Heart left ventricle (tissue), 16 donors: ENCODE results near the gene CR2. TPM values are rescaled to one million over a fixed set of nuclear protein-coding genes. Genes with fewer than 3 reads are reported as not detected.

Experiments
- ATAC-seq, 4 donors: fragments of 200-7000 bp; cut with Tn5 transposase; one replicate each; pipeline ENCODE4 v1.9.1; 2020 to 2022; ENCODE audit warnings: moderate library complexity in 4 of 4, mild to moderate bottlenecking in 3 of 4, moderate number of reproducible peaks in 1 of 4
- DNase-seq, 5 donors: peaks; one replicate each; pipeline ENCODE4 v3.0.0-alpha.2; 2020
- H3K27ac ChIP-seq, 12 donors: fragments of 200-600 bp; sonication (generic) in 4 of 12; one replicate each; pipeline versions ENCODE4 v1.5.0 to v1.8.0; 2016 to 2022; ENCODE audit warnings: mild to moderate bottlenecking in 2 of 12
- H3K27me3 ChIP-seq, 9 donors: fragments of 200-600 bp; sonication (generic) in 2 of 9; one replicate each; pipeline versions ENCODE4 v1.5.1 to v1.8.0; 2016 to 2022; ENCODE audit warnings: mild to moderate bottlenecking in 3 of 9
- H3K36me3 ChIP-seq, 9 donors: fragments of 200-600 bp; sonication (generic) in 2 of 9; one replicate each; pipeline versions ENCODE4 v1.5.0 to v1.8.0; 2018 to 2022; ENCODE audit warnings: mild to moderate bottlenecking in 2 of 9
- H3K4me1 ChIP-seq, 12 donors: fragments of 200-600 bp; sonication (generic) in 4 of 12; one replicate each; pipeline versions ENCODE4 v1.5.0 to v1.8.0; 2016 to 2022; ENCODE audit warnings: mild to moderate bottlenecking in 3 of 12
- H3K4me3 ChIP-seq, 12 donors: fragments of 200-600 bp; sonication (generic) in 4 of 12; one replicate each; pipeline versions ENCODE4 v1.5.0 to v1.8.0; 2017 to 2022; ENCODE audit warnings: mild to moderate bottlenecking in 9 of 12, moderate library complexity in 4 of 12
- H3K9me3 ChIP-seq, 12 donors: fragments of 200-600 bp; sonication (generic) in 4 of 12; one replicate each; pipeline versions ENCODE4 v1.5.0 to v1.8.0; 2016 to 2022; ENCODE audit warnings: mild to moderate bottlenecking in 1 of 12
- CTCF ChIP-seq, 12 donors: fragments of 200-600 bp; sonication (generic) in 4 of 12; IDR thresholded peaks; one replicate each; pipeline versions ENCODE4 v1.5.0 to v1.8.0; 2018 to 2022; ENCODE audit warnings: antibody characterized with exemption in 12 of 12, mild to moderate bottlenecking in 5 of 12
- POLR2A ChIP-seq, 2 donors: fragments of 450-650 bp; IDR thresholded peaks; one replicate each; pipeline ENCODE4 v1.6.1; 2017; ENCODE audit warnings: antibody characterized with exemption in 2 of 2, mild to moderate bottlenecking in 2 of 2, moderate library complexity in 2 of 2
- WGBS, 4 donors: extraction: QIAGEN DNeasy Blood & Tissue Kit in 2 of 4; methylation state at CpG; one replicate each; pipeline versions ENCODE4 v1.1.5 to v1.1.7; 2013 to 2018; 5-methylcytosine and 5-hydroxymethylcytosine counted together
- intact Hi-C, 10 donors: fragments of 100-400 bp; cut with DNase I; formaldehyde crosslinking; loops; one replicate each; pipeline versions ENCODE4 v1.11.1 to v1.14.2; 2022
- polyA plus RNA-seq, 2 donors: library from polyadenylated mRNA; stranded (reverse); fragments of 200-250 nt; gene quantifications; one replicate each; pipeline ENCODE4 v1.2.3, GENCODE V29; 2013
- total RNA-seq, 9 donors: library from RNA; depleted of rRNA in 2 of 9; stranded (reverse); fragments of >200 nt in 2 of 9; fragmentation: NEBNext Ultra II Directional in 3 of 9; extraction: Animal tissue kit (Norgen Biotek cat#: 25700) in 3 of 9; gene quantifications; one replicate each; pipeline versions ENCODE4 v1.1.0 to v1.2.4, GENCODE V29; 2016 to 2023
- donor health status: ischemic (EF 13 %, LVEDD 7.1; RV severe dilation, severe dysfunction).
- donor health status: healthy with polysubstance abuse.
- donor health status: DM: no; HTN: yes; CAD: no.
- donor health status: DM: no; HTN: no; CAD: no.
- donor health status: ischemic (EF 25% LVEDD 6.9; RV normal size, moderate dysfunction).
- donor health status: ischemic (EF 25% LVEDD 5.7; RV mildly dilated, moderate dysfunction).
- donor health status: healthy.
- donor health status: DM: yes; HTN: yes; CAD: no.
- donor health status: ischemic (EF 35%, LVEDD 5.7; RV mildly dilated, moderate dysfunction).
- donor health status: nonischemic (EF 11% LVEDD 7.7; RV severe dilation, severe dysfunction).
- donor health status: DM: yes; HTN: yes; CAD: no.
- donor health status: PGD.
- donor health status: ischemic (EF 29% LVEDD 5.4; RV normal size, mild dysfunction).
- donor health status: nonischemic (EF 23%, LVEDD 6.1; RV moderate dilation, normal function).

The CR2 gene
- total and polyA plus RNA-seq, 11 donors = 0.03 to 0.09 TPM; not detected in 9

- ATAC-seq (no peak), DNase-seq (no peak)
- Histone ChIP-seq H3K27me3 (peaks cover 0 to 24% (median 7%) of the 10 kb centered on the region in 9 donors), H3K4me1 (no peaks in the 10 kb centered on the region), H3K27ac (no peak overlapping the region), H3K36me3 (no peaks in the 10 kb centered on the region), H3K9me3 (peaks cover 0 to 16% (median 4%) of the 10 kb centered on the region in 12 donors), H3K4me3 (no peak overlapping the region)
- intact Hi-C loops = no loop called here
- TF ChIP-seq CTCF (IDR thresholded peaks at IDR 0.05) (no peak), POLR2A (IDR thresholded peaks at IDR 0.05) (no peak)
- WGBS, 4 donors = 53 to 65% (median 58%) methylated on average over 13 to 17 of the region's 17 CpGs
Observed at GRCh38 chr1:207424570-207425131, 29.5 kb upstream of the CR2 start.

GRCh38 chr1:207427832-207428585 is 26.1 kb upstream of the CR2 start:
- Histone ChIP-seq H3K27ac (no peak overlapping the region), H3K4me3 (no peak overlapping the region), H3K27me3 (peaks cover 0 to 27% (median 7%) of the 10 kb centered on the region in 9 donors), H3K4me1 (no peaks in the 10 kb centered on the region), H3K9me3 (peaks cover 0 to 2% (median 0%) of the 10 kb centered on the region in 12 donors), H3K36me3 (no peaks in the 10 kb centered on the region)
- intact Hi-C loops = no loop called here
- 90 to 98% (median 96%) methylated on average over 1 of the region's 1 CpG for WGBS, 4 donors
- ATAC-seq = no peak
- no peak for DNase-seq
- TF ChIP-seq POLR2A (IDR thresholded peaks at IDR 0.05) = no peak
- TF ChIP-seq CTCF (IDR thresholded peaks at IDR 0.05) = no peak

GRCh38 chr1:207428783-207429182 is 25.3 kb upstream of the CR2 start:
- H3K27ac ChIP-seq = no peak overlapping the region
- H3K4me1 ChIP-seq = no peaks in the 10 kb centered on the region
- WGBS, 4 donors = 79 to 84% (median 82%) methylated on average over 2 of the region's 2 CpGs
- H3K27me3 ChIP-seq = peaks cover 0 to 20% (median 4%) of the 10 kb centered on the region in 9 donors
- no peak overlapping the region for H3K4me3 ChIP-seq
- DNase-seq (no peak), ATAC-seq (no peak)
- intact Hi-C loops = no loop called here
- no peaks in the 10 kb centered on the region for H3K36me3 ChIP-seq
- TF ChIP-seq CTCF (IDR thresholded peaks at IDR 0.05) (no peak), POLR2A (IDR thresholded peaks at IDR 0.05) (no peak)
- H3K9me3 ChIP-seq = peaks cover 0 to 2% (median 0%) of the 10 kb centered on the region in 12 donors

GRCh38 chr1:207429963-207430362 is 24.2 kb upstream of the CR2 start:
- intact Hi-C loops = no loop called here
- no peaks in the 10 kb centered on the region for H3K36me3 ChIP-seq
- no peak for TF ChIP-seq POLR2A (IDR thresholded peaks at IDR 0.05)
- no peak for TF ChIP-seq CTCF (IDR thresholded peaks at IDR 0.05)
- H3K27me3 ChIP-seq = peaks cover 0 to 17% (median 0%) of the 10 kb centered on the region in 9 donors
- H3K9me3 ChIP-seq = peaks cover 0 to 2% (median 0%) of the 10 kb centered on the region in 12 donors
- H3K4me3 ChIP-seq = no peak overlapping the region
- H3K27ac ChIP-seq = no peak overlapping the region
- ATAC-seq (no peak), DNase-seq (no peak)
- no peaks in the 10 kb centered on the region for H3K4me1 ChIP-seq
- 43 to 55% (median 48%) methylated on average over 2 of the region's 2 CpGs for WGBS, 4 donors
